Thoracic aorta (tissue), 2 donors: Measurements from ENCODE around the gene KAT2B. TPM values are rescaled to one million over a fixed set of nuclear protein-coding genes. Genes with fewer than 3 reads are reported as not detected.

ENCODE experiments used
- ATAC-seq: fragments of 150-250 bp; one replicate; pipeline ENCODE4 v1.8.0; 2017; ENCODE audit warnings: low read depth; ENCODE audit not compliant: insufficient number of reproducible peaks, low FRiP score
- DNase-seq: peaks from one replicate; pipeline ENCODE4 v3.0.0-alpha.2; 2020; ENCODE audit warnings: low spot score
- H3K27ac ChIP-seq, 2 donors: fragments of 200-600 bp; sonication (generic); 1 replicate in 1 of 2; 2 replicates in 1 of 2; pipeline ENCODE4 v1.5.1; 2016; ENCODE audit warnings: mild to moderate bottlenecking in 2 of 2, moderate library complexity in 2 of 2
- H3K27me3 ChIP-seq: fragments of 200-600 bp; sonication (generic); replicated peaks from 2 replicates; pipeline ENCODE4 v1.6.0; 2016; ENCODE audit warnings: mild to moderate bottlenecking; ENCODE audit not compliant: insufficient read depth
- H3K36me3 ChIP-seq: fragments of 200-600 bp; sonication (generic); one replicate; pipeline ENCODE4 v1.5.1; 2016
- H3K4me1 ChIP-seq, 2 donors: fragments of 200-600 bp; sonication (generic); 1 replicate in 1 of 2; 2 replicates in 1 of 2; pipeline versions ENCODE4 v1.5.1 to v1.6.0; 2016; ENCODE audit warnings: low read depth in 2 of 2, mild to moderate bottlenecking in 1 of 2; ENCODE audit not compliant: control insufficient read depth in 1 of 2
- H3K4me3 ChIP-seq: fragments of 200-600 bp; sonication (generic); 2 replicates; pipeline ENCODE4 v1.5.1; 2016; ENCODE audit warnings: mild to moderate bottlenecking
- H3K9me3 ChIP-seq: fragments of 200-600 bp; sonication (generic); 2 replicates; pipeline ENCODE4 v1.5.1; 2016
- total RNA-seq, 2 donors: library from RNA; depleted of rRNA; stranded (reverse); fragments of >200 nt; gene quantifications; one replicate each; pipeline versions ENCODE4 v1.1.0 to v1.2.3, GENCODE V29; 2016
- TF ChIP-seq, protein P1 (sequence below): fragments of 200-600 bp; sonication (generic); IDR thresholded peaks from one replicate; pipeline ENCODE4 v1.5.1; 2019; ENCODE audit warnings: antibody characterized with exemption

The KAT2B gene
- total RNA-seq, 2 donors from 2014 or later = 48.0 to 72.8 TPM

DNA sequence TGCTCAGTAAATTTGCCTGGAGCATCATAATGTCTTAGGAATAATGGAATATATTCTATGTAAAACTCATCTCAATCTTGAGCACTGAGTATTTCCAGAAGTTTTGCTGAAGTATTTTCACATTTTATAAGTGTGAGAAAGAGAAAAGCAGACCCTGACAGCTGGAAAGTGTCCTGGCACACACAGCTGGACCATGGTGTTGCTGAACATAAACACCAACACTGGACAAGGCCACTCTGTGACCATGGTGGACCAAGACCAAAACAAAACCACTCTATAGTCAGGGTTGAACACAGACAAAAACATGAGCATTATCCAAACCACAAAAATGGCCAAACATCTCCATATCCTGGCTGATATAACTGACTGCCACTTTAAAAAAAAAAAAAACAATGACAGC lies 160.9 kb downstream of the KAT2B start:
- ATAC-seq = no peak
- H3K4me3 ChIP-seq = no peak overlapping the region
- H3K27ac ChIP-seq = no peak overlapping the region
- H3K4me1 ChIP-seq = no peaks in the 10 kb centered on the region
- no peaks in the 10 kb centered on the region for H3K9me3 ChIP-seq
- no peaks in the 10 kb centered on the region for H3K36me3 ChIP-seq
- TF ChIP-seq, protein P1, sequence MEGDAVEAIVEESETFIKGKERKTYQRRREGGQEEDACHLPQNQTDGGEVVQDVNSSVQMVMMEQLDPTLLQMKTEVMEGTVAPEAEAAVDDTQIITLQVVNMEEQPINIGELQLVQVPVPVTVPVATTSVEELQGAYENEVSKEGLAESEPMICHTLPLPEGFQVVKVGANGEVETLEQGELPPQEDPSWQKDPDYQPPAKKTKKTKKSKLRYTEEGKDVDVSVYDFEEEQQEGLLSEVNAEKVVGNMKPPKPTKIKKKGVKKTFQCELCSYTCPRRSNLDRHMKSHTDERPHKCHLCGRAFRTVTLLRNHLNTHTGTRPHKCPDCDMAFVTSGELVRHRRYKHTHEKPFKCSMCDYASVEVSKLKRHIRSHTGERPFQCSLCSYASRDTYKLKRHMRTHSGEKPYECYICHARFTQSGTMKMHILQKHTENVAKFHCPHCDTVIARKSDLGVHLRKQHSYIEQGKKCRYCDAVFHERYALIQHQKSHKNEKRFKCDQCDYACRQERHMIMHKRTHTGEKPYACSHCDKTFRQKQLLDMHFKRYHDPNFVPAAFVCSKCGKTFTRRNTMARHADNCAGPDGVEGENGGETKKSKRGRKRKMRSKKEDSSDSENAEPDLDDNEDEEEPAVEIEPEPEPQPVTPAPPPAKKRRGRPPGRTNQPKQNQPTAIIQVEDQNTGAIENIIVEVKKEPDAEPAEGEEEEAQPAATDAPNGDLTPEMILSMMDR = no peak
- DNase-seq = no peak
- H3K27me3 ChIP-seq = no peaks in the 10 kb centered on the region

Other genes starting within 250 kb of the KAT2B start
- gene EFHB, start 106.2 kb upstream of the KAT2B start, total RNA-seq = under 1 TPM; 0.41 to 0.42 TPM
- gene RAB5A, start 93.3 kb upstream of the KAT2B start, total RNA-seq = 10 to 100 TPM; 86.0 to 86.8 TPM
- not detected for gene PP2D1, start 28.2 kb upstream of the KAT2B start, total RNA-seq
- gene SGO1, start 145.8 kb downstream of the KAT2B start, total RNA-seq = under 1 TPM in 1 of 2 donors, not detected in 1; 0.14 TPM